IMR-90 (cell line): ENCODE results near the gene PRSS50. TPM values are rescaled to one million over a fixed set of nuclear protein-coding genes. Genes with fewer than 3 reads are reported as not detected.
A peak's percentile ranks its signal among the peaks of the same experiment; 100 is the strongest.

Experiments used
- ATAC-seq: fragments of 200-7000 bp; cut with Tn5 transposase; 2 replicates; pipeline ENCODE4 v1.9.1; 2020; ENCODE audit warnings: low read depth, mild to moderate bottlenecking, moderate library complexity
- BruUV-seq: library from RNA; stranded (reverse); fragments of 400-500 nt; replicated peaks from 2 replicates; lab custom pipeline; 2021; lab: Mats Ljungman, UMichigan
- CTCF ChIA-PET: fragments of 300-600 bp; formaldehyde crosslinking; extraction: SDS; loops from one replicate; lab custom pipeline; 2021; ENCODE audit warnings: antibody characterized with exemption; lab: Yijun Ruan, JAX
- POLR2A ChIA-PET: fragments of 300-600 bp; sonication (Branson Sonifier 250); formaldehyde crosslinking; loops from one replicate; lab custom pipeline; 2022; ENCODE audit warnings: antibody characterized with exemption; ENCODE audit not compliant: unreplicated experiment; lab: Charles Lee
- DNase-seq: peaks from one replicate; pipeline ENCODE4 v3.0.0; 2013
- H2AFZ ChIP-seq: replicated peaks from 2 replicates; pipeline ENCODE3; 2013; ENCODE audit warnings: low read length, mild to moderate bottlenecking; ENCODE audit not compliant: poor library complexity
- H2AK5ac ChIP-seq: 2 replicates; pipeline ENCODE4 v1.6.1; 2013; ENCODE audit warnings: low read depth, low read length, inconsistent platforms
- H2AK9ac ChIP-seq: replicated peaks from 2 replicates; pipeline ENCODE3; 2013; ENCODE audit warnings: mild to moderate bottlenecking, low read depth, low read length, moderate library complexity; ENCODE audit not compliant: poor library complexity
- H2BK120ac ChIP-seq: 2 replicates; pipeline ENCODE4 v1.6.1; 2013; ENCODE audit warnings: low read depth, low read length, inconsistent platforms
- H2BK15ac ChIP-seq: 3 replicates; pipeline ENCODE4 v1.6.1; 2013; ENCODE audit warnings: low read depth, low read length, inconsistent platforms
- H2BK20ac ChIP-seq: 2 replicates; pipeline ENCODE4 v1.6.1; 2013; ENCODE audit warnings: low read depth, mild to moderate bottlenecking, inconsistent platforms, low read length, moderate library complexity
- H2BK5ac ChIP-seq: 2 replicates; pipeline ENCODE4 v1.6.1; 2013; ENCODE audit warnings: mild to moderate bottlenecking, low read depth, low read length, inconsistent platforms; ENCODE audit not compliant: poor library complexity, severe bottlenecking
- H3K14ac ChIP-seq: replicated peaks from 2 replicates; pipeline ENCODE4 v1.6.1; 2013; ENCODE audit warnings: low read depth, low read length, inconsistent platforms
- H3K18ac ChIP-seq: 2 replicates; pipeline ENCODE4 v1.6.1; 2013; ENCODE audit warnings: low read depth, low read length, control low read depth
- H3K23ac ChIP-seq: 2 replicates; pipeline ENCODE4 v1.6.1; 2013; ENCODE audit warnings: low read depth, low read length, inconsistent platforms
- H3K27ac ChIP-seq: 2 replicates; pipeline ENCODE4 v1.5.1; 2013; ENCODE audit warnings: mild to moderate bottlenecking, control low read depth, low read length; ENCODE audit not compliant: insufficient read depth
- H3K27me3 ChIP-seq: 2 replicates; pipeline ENCODE4 v1.6.1; 2013; ENCODE audit warnings: low read length; ENCODE audit not compliant: control insufficient read depth, insufficient read depth
- H3K36me3 ChIP-seq: 2 replicates; pipeline ENCODE4 v1.6.1; 2013; ENCODE audit warnings: low read length, mixed read lengths; ENCODE audit not compliant: control insufficient read depth, insufficient read depth
- H3K4ac ChIP-seq: 2 replicates; pipeline ENCODE4 v1.6.1; 2013; ENCODE audit warnings: low read depth, low read length, inconsistent platforms
- H3K4me1 ChIP-seq: 2 replicates; pipeline ENCODE4 v1.6.1; 2013; ENCODE audit warnings: low read length, mixed read lengths; ENCODE audit not compliant: control insufficient read depth, insufficient read depth
- H3K4me2 ChIP-seq: 2 replicates; pipeline ENCODE4 v1.6.1; 2013; ENCODE audit warnings: low read depth, mild to moderate bottlenecking, control low read depth, low read length, moderate library complexity
- H3K4me3 ChIP-seq: 2 replicates; pipeline ENCODE4 v1.5.1; 2013; ENCODE audit warnings: low read depth, mild to moderate bottlenecking, control low read depth, low read length, moderate library complexity; ENCODE audit not compliant: insufficient read depth
- H3K56ac ChIP-seq: 2 replicates; pipeline ENCODE4 v1.6.1; 2013; ENCODE audit warnings: low read length, inconsistent platforms; ENCODE audit not compliant: insufficient read depth; ENCODE audit errors: extremely low read depth
- H3K79me1 ChIP-seq, 2 experiments: 2 replicates each; pipeline ENCODE4 v1.6.1; 2013; ENCODE audit warnings: low read length in 2 of 2, inconsistent platforms in 1 of 2, low read depth in 1 of 2
- H3K9ac ChIP-seq: 2 replicates; pipeline ENCODE4 v1.6.1; 2013; ENCODE audit warnings: low read depth, low read length, control low read depth
- H3K9me1 ChIP-seq: 2 replicates; pipeline ENCODE4 v1.6.1; 2013; ENCODE audit warnings: low read length, inconsistent platforms; ENCODE audit not compliant: insufficient read depth
- H3K9me3 ChIP-seq: 2 replicates; pipeline ENCODE4 v1.6.1; 2013; ENCODE audit warnings: low read length; ENCODE audit not compliant: control insufficient read depth, insufficient read depth
- H4K20me1 ChIP-seq: 2 replicates; pipeline ENCODE4 v1.6.1; 2013; ENCODE audit warnings: low read length, inconsistent platforms; ENCODE audit not compliant: insufficient read depth
- H4K5ac ChIP-seq: 2 replicates; pipeline ENCODE4 v1.6.1; 2013; ENCODE audit warnings: mild to moderate bottlenecking, low read depth, low read length, control low read depth
- H4K8ac ChIP-seq, 2 experiments: 2 replicates each; pipeline ENCODE4 v1.6.1; 2013; ENCODE audit warnings: low read depth in 2 of 2, low read length in 2 of 2, control low read depth in 1 of 2, inconsistent platforms in 1 of 2
- H4K91ac ChIP-seq: 2 replicates; pipeline ENCODE4 v1.6.1; 2013; ENCODE audit warnings: low read depth, low read length, inconsistent platforms; ENCODE audit not compliant: insufficient read depth
- MXI1 ChIP-seq: IDR thresholded peaks from 2 replicates; pipeline ENCODE4 v1.6.1; 2012; ENCODE audit warnings: low read depth, mild to moderate bottlenecking, low read length, moderate library complexity, borderline replicate concordance
- RAD21 ChIP-seq: IDR thresholded peaks from 2 replicates; pipeline ENCODE4 v1.6.1; 2012; ENCODE audit warnings: low read length, improper control_type of control experiment
- WGBS, 2 experiments: methylation state at CpG; one replicate each; pipeline versions ENCODE4 v1.1.5 to v1.1.7; 2013; ENCODE audit warnings: missing lambda C conversion rate in 2 of 2; ENCODE audit not compliant: insufficient read length in 1 of 2; ENCODE audit errors: extremely low coverage in 2 of 2; 5-methylcytosine and 5-hydroxymethylcytosine counted together
- dilution Hi-C: fragments of 300-500 bp; cut with HindIII; formaldehyde crosslinking; loops from one replicate; pipeline ENCODE4 v1.14.3; 2018; ENCODE audit warnings: low sequenced_read_pairs; ENCODE audit not compliant: unreplicated experiment
- in situ Hi-C: fragments of 300-500 bp; cut with MboI; formaldehyde crosslinking; loops from 3 replicates; pipeline ENCODE4 v1.14.3; 2019; ENCODE audit warnings: low sequenced_read_pairs, inconsistent platforms, mixed read lengths
- intact Hi-C: fragments of 100-400 bp; cut with micrococcal nuclease; formaldehyde crosslinking; loops from 2 replicates; pipeline ENCODE4 v1.10.0; 2022
- polyA plus RNA-seq, 3 experiments: library from polyadenylated mRNA; depleted of rRNA; stranded (reverse); fragments of >200 nt; gene quantifications; 2 replicates each; pipeline ENCODE4 v1.2.3, GENCODE V29; 2012; ENCODE audit warnings: low replicate concordance in 1 of 3
- total RNA-seq: library from RNA; depleted of rRNA; stranded (reverse); fragments of >200 nt; gene quantifications from 2 replicates; pipeline ENCODE4 v1.2.3, GENCODE V29; 2012

The PRSS50 gene
- total and polyA plus RNA-seq, 2 of the 4 experiments (the other 2 are of a cell fraction), result not detected

- Histone ChIP-seq H3K27me3 (peaks cover 29% of the 10 kb centered on the region), H3K23ac (no peak overlapping the region), H3K9me3 (no peaks in the 10 kb centered on the region), H3K9me1 (no peaks in the 10 kb centered on the region), H2AK9ac (peak overlapping the region; percentile 42), H3K27ac (no peak overlapping the region), H4K5ac (no peak overlapping the region), H2BK20ac (no peak overlapping the region), H3K56ac (no peak overlapping the region), H4K91ac (no peak overlapping the region), H3K18ac (no peak overlapping the region), H2BK120ac (no peak overlapping the region), H3K4me1 (no peaks in the 10 kb centered on the region), H3K9ac (no peak overlapping the region), H2BK15ac (no peak overlapping the region), H3K4me2 (no peak overlapping the region), H2AFZ (no peak overlapping the region), H2BK5ac (no peak overlapping the region), H4K20me1 (no peaks in the 10 kb centered on the region), H3K36me3 (no peaks in the 10 kb centered on the region), H3K79me1 (no peaks in the 10 kb centered on the region), H3K4ac (no peak overlapping the region), H3K14ac (no peak overlapping the region), H4K8ac (no peak overlapping the region), H3K4me3 (no peak overlapping the region), H2AK5ac (no peak overlapping the region)
- ChIA-PET CTCF (no interaction called here), POLR2A (no interaction called here)
- ATAC-seq (no peak), DNase-seq (no peak)
- in situ Hi-C loops (no loop called here), dilution Hi-C loops (no loop called here), intact Hi-C loops (no loop called here)
- 70% methylated on average over 7 of the region's 20 CpGs; no CpG with 5 or more reads in 1 of the 2 experiments for WGBS, 2 experiments
- no peak for TF ChIP-seq MXI1
- TF ChIP-seq RAD21, result no peak
- BruUV-seq, result no TSS peak
Observed at GRCh38 chr3:46736006-46736872, 18.6 kb upstream of the PRSS50 start.
